GM18502 (cell line): ENCODE results near the gene PCDHGC5.

ENCODE experiments used
- ATAC-seq: cut with Tn5 transposase; IDR thresholded peaks from one replicate; pipeline ENCODE4 v1.9.1; 2021; ENCODE audit warnings: mild to moderate bottlenecking; ENCODE audit not compliant: unreplicated experiment, poor library complexity

Gene PCDHGC5

DNA sequence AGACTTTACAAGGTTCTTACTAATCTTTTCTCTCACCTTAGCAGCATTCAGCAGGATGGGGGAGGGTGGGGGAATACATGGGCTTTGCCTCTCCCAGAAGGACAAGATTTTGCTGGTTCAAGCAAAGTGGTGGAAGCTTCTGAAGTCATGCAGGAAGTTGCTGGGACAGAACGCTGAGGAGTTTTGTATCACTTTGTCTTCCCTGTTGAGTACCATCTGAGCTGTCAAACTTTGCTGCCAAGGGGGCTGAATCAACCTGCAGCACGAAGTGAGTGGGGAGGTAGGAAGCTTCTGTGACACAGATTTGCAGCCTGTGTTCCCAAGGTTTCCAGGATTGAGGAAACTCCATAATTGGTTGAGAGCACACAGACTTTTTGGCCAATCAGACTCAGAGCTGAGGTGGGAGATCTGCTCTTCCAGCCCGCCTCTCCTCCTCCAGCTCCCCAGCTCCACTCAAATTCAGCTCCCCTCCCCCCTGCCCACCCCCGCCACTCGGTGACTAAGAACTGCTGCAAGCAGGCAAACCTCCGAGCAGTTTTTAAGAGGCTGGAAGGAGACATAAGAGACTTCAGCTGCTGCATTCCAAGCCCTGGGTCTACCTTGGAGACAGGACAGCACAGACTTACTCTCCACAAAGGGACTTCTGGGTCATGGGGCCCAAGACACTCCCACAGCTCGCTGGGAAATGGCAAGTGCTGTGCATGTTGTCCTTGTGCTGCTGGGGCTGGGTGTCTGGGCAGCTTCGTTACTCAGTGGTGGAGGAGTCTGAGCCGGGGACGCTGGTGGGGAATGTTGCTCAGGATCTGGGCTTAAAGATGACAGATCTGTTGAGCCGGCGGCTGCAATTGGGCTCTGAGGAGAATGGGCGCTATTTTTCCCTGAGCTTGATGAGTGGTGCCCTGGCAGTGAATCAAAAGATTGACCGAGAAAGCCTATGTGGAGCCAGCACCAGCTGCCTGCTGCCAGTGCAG, at the start of gene PCDHGC5:
Gene PCDHGC5 (plus strand): TSS at position 491 of the 971 bp plus-strand sequence. CDS start 160 bp downstream, at position 651.
- ATAC-seq: no peak

DNA sequence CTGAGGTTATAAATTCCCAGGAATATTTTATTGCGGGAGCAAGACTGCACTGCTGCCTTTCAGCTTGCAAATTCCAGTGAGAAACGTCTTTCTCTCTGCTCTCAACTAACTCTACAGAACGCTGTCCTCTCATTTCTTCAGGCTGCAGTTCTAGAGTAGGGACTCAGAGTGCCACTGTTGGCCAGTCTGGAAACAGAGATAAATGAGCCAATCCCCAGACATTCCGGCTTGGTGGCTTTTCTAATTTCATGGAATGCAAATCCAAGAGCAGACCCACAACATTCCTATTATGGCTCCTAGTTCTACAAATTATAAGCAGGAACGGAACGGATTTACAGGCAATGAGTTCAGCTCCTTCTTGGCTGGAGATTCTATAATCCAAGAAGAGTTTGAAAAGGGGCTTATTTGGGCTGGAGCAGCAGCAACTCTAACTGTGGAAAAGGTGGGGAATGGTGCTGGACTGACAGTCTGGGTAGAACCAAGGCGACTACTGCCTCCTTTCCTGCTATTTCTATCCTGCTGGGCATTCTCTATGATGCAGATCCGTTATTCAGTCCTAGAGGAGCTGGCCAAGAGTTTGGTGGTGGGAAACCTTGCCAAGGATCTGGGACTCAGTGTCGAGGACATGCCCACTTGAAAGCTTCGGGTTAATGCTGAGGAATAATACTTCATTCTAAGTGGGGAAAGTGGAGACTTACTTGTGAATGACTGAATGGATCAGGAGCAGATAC, 49.3 kb upstream of the PCDHGC5 start:
- no peak for ATAC-seq

DNA sequence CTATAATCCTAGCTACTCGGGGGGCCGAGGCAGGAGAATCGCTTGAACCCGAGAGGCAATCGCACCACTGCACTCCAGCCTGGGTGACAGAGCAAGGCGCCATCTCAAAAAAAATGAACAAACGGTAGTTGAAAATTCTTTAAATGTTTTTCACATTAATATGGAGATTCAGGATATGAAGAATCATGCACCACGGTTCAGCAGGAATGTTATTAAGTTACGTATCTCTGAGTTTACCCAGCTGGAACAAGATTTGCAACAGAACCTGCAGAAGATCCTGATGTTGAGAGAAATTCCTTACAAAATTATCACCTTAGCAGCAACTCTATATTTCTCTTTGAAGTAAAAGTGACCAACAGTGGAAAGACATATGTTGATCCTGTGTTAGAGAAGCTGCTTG, 48.5 kb upstream of the PCDHGC5 start:
- ATAC-seq: no peak

DNA sequence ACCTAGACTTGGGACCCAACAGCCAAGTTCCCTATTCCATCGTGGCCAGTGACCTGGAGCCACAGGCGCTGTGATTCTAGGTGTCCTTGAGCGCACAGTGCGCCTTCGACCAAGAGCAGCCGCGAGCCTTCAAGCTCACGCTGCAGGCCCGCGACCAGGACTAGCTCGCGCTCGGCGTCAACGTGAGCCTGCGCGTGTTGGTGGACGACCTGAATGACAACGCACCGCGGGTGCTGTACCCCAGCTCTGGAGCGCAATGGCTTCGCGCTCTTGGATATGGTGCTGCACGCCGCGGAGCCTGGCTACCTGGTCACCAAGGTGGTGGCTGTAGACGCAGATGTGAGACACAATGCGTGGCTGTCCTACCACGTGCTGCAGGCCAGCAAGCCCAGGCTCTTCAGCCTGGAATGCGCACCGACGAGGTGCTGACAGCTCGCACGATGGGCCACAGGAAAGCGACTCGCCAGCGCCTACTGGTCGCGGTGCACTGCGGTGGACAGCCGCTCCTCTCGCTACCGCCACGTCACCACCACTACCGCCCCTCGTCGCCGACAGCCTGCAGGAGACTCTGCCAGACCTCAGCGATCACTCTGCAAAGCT, 47.2 kb upstream of the PCDHGC5 start:
- no peak for ATAC-seq

DNA sequence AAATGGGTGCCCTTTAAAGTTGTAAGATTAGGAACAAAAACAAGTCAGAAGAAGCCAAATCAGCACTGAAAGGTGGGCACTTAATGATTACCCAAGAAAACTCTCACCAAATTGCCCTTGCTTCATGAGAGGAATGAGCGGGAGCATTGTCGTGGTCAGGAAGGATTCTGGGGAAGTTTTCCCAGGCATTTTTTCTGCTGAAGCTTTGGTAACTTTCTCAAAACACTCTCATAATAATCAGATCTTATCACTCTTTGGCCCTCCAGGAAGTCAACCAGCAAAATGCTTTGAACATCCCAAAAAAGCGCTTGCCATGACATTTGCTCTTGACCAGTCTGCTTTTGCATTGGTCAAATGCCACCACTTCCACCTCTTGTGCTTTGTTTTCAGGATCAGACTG, 23.5 kb upstream of the PCDHGC5 start:
- no peak for ATAC-seq

DNA sequence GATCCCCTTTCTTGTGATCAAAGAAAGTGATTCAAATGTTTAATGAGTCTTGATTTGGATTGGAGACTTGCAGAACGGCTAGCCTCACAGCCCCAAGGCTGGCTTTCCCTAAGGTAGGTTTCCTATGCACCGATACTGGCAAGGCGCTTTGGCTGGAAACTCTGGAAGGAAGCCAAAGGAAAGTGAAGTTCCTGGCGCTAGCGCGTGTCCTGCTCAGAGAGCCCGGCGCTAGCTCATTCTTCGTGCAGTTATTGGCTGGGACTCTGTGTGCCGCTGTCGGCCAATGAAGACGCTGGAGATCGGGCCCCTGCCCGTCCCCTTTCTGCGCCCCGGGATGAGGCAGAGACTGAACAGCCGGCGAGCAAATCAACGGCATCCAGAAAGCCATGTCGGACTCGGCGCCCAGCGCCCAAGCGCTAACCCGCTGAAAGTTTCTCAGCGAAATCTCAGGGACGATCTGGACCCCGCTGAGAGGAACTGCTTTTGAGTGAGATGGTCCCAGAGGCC, 13.2 kb upstream of the PCDHGC5 start, which contains the start of gene PCDHGC3:
Gene PCDHGC3 (plus strand): TSS at position 342 of the 507 bp plus-strand sequence. CDS start 151 bp downstream, at position 493.
- ATAC-seq: peak; percentile 98

DNA sequence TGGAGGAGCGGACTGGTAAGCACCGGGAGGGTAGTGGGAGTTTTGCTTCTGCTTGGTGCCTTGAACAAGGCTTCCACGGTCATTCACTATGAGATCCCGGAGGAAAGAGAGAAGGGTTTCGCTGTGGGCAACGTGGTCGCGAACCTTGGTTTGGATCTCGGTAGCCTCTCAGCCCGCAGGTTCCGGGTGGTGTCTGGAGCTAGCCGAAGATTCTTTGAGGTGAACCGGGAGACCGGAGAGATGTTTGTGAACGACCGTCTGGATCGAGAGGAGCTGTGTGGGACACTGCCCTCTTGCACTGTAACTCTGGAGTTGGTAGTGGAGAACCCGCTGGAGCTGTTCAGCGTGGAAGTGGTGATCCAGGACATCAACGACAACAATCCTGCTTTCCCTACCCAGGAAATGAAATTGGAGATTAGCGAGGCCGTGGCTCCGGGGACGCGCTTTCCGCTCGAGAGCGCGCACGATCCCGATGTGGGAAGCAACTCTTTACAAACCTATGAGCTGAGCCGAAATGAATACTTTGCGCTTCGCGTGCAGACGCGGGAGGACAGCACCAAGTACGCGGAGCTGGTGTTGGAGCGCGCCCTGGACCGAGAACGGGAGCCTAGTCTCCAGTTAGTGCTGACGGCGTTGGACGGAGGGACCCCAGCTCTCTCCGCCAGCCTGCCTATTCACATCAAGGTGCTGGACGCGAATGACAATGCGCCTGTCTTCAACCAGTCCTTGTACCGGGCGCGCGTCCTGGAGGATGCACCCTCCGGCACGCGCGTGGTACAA, 12.6 kb upstream of the PCDHGC5 start:
- peak; percentile 31 for ATAC-seq

DNA sequence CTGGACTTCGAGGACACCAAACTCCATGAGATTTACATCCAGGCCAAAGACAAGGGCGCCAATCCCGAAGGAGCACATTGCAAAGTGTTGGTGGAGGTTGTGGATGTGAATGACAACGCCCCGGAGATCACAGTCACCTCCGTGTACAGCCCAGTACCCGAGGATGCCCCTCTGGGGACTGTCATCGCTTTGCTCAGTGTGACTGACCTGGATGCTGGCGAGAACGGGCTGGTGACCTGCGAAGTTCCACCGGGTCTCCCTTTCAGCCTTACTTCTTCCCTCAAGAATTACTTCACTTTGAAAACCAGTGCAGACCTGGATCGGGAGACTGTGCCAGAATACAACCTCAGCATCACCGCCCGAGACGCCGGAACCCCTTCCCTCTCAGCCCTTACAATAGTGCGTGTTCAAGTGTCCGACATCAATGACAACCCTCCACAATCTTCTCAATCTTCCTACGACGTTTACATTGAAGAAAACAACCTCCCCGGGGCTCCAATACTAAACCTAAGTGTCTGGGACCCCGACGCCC, 11.8 kb upstream of the PCDHGC5 start:
- no peak for ATAC-seq

DNA sequence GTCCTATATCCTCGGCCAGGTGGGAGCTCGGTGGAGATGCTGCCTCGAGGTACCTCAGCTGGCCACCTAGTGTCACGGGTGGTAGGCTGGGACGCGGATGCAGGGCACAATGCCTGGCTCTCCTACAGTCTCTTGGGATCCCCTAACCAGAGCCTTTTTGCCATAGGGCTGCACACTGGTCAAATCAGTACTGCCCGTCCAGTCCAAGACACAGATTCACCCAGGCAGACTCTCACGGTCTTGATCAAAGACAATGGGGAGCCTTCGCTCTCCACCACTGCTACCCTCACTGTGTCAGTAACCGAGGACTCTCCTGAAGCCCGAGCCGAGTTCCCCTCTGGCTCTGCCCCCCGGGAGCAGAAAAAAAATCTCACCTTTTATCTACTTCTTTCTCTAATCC, 11.1 kb upstream of the PCDHGC5 start:
- ATAC-seq: no peak

DNA sequence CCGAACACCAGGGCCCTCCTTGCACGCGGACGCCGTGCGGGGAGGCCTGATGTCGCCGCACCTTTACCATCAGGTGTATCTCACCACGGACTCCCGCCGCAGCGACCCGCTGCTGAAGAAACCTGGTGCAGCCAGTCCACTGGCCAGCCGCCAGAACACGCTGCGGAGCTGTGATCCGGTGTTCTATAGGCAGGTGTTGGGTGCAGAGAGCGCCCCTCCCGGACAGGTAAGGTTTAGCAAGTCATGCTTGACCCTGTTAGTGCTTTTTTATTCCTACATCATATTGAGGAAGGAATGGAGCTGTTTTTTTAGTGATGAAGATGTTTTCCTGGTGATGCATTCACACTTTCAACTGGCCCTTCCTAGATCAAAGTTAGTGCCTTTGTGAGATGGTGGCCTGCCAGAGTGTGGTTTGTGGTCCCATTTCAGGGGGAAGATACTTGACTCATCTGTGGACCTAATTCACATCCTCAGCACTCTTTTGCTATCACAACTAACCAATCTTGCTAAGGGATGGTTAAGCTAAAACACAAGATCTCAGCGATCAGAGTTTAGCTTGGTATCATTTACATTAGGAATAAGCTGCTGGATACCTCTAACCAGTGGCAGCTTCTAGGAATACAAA, 10.4 kb upstream of the PCDHGC5 start:
- ATAC-seq: no peak

DNA sequence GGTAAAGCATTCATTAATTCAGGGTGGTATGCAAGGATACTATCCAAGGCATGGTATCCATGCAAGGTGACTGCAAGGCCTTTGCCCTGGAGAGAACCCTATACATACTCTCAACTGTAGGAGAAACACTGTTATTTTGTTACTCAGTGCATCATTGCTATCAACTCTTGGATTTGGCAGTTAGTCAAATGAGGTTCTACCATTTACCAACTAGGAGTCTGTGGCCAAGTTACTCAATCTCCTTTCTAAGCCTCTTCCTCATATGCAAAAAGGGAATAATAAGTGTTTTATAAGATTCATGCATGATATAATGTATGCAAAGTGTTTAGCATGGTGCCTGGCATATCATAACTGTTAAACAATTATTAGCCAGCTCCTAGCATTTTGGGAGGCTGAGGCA, 9.1 kb upstream of the PCDHGC5 start:
- ATAC-seq: no peak

DNA sequence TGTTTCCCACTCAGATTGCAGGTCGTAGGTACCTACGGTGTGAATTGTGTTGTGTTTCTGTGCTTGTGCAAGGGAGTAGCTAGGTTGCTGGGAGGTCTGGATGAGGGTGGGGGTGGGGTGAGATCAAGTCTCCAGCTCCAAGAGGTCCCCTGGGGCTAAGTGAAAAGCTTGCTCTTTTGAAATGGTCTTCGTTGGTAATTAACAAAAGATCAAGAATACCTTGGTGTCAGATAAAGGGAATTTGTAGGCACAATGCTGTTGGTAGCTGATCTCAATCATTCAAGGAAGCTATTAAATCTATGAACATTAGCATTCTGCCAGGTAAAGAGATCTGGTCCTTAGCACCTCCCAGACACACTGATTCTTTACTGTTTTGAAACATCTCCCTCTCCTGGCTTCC, 5.0 kb upstream of the PCDHGC5 start:
- ATAC-seq: no peak

DNA sequence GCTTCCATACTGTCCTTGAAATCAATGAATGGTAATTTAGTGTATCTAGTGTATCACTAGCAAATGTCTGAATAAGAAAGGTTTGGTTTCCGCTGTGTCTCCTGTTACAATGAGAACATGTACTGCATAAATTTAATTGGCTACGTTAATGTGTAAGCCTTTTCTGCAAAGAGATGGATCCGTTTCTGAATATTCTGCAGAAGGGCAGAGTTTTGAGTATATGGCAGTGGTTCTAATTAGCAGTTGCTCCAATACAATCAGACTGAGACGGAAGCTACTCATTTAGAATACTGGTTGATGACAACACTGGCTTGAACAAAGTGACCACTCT, 4.6 kb upstream of the PCDHGC5 start:
- ATAC-seq: no peak

DNA sequence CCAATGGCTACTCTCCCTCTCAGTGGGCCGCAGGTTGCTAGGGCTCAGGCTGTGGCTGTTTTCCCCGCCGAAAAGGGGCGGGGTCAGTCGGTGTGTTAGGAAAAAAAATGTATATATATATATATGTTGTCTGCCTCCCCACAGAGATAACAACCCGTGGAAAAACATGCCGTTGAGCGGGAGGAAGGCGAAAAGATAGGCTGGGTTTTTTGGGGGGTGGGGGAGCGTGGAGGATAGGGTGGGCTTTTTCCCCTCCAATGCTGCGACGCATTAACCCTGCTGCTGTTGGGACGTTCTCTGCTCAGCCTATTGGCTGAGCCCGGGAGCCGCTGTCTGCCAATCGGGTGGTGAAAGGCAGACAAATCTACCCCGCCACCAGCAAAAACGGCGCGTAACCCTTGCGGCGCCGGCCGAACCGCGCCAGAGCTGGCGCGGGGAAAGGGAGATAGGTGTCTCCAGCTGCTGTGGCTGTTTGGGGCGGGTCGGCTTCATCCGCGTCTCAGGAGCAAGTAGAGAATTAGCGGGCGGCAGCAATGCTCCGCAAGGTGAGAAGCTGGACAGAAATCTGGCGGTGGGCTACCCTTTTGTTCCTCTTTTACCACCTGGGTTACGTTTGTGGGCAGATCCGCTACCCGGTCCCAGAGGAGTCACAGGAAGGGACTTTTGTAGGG, 4.1 kb upstream of the PCDHGC5 start, which contains the start of gene PCDHGC4:
Gene PCDHGC4 (plus strand): TSS at position 390 of the 671 bp plus-strand sequence. CDS start 144 bp downstream, at position 534.
- ATAC-seq: peak; percentile 46

DNA sequence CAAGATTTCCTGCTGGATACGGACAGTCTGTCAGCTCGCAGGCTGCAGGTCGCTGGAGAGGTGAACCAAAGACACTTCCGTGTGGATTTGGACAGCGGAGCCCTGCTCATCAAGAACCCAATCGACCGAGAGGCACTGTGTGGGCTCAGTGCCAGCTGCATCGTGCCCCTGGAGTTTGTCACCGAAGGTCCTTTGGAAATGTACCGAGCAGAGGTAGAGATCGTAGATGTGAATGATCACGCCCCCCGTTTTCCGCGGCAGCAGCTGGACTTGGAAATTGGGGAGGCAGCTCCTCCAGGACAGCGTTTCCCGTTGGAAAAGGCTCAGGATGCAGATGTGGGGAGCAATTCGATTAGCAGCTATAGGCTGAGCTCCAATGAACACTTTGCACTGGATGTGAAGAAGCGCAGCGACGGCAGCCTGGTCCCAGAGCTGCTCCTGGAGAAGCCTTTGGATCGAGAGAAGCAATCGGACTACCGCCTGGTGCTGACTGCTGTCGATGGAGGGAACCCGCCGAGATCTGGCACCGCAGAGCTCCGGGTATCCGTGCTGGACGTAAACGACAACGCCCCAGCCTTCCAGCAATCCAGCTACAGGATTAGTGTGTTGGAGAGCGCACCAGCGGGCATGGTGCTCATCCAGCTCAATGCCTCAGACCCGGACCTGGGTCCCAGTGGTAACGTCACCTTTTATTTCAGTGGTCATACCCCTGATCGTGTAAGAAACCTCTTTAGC, 3.4 kb upstream of the PCDHGC5 start:
- no peak for ATAC-seq

DNA sequence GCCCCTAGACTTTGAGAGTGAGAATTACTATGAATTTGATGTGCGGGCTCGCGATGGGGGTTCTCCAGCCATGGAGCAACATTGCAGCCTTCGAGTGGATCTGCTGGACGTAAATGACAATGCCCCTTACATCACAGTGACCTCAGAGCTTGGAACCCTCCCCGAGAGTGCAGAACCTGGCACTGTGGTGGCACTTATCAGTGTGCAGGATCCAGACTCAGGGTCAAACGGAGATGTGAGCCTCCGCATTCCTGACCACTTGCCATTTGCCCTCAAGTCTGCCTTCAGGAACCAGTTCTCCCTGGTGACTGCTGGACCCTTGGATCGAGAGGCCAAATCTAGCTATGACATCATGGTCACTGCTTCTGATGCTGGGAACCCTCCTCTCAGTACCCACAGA, 2.8 kb upstream of the PCDHGC5 start:
- ATAC-seq: no peak

DNA sequence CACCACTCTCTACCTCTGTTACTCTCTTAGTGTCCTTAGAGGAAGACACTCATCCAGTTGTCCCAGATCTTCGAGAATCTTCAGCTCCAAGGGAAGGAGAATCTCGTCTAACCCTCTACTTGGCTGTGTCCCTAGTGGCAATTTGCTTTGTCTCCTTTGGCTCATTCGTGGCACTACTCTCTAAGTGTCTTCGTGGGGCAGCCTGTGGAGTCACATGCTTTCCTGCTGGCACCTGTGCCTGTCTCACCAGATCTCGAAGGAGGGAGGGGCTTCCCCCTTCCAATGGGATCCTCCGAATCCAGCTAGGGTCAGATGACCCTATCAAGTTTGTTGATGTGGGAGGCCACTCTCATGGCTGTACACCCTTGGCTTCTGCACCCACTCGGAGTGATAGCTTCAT, 1.8 kb upstream of the PCDHGC5 start:
- no peak for ATAC-seq

DNA sequence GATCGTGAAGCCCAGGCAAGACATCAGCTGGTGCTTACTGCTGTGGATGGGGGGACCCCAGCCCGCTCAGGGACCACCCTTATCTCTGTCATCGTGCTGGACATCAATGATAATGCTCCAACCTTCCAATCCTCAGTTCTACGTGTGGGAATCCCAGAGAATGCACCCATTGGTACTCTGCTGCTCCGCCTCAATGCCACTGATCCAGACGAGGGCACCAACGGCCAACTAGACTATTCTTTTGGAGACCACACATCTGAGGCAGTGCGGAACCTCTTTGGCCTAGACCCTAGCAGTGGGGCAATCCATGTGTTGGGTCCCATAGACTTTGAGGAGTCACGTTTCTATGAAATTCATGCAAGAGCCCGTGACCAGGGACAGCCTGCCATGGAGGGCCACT, 960 bp downstream of the PCDHGC5 start:
- no peak for ATAC-seq
